ENCODE results near the gene KIAA1217. TPM values are rescaled to one million over a fixed set of nuclear protein-coding genes. Genes with fewer than 3 reads are reported as not detected.

Gene KIAA1217
- polyA plus RNA-seq, 3 donors: not detected

DNA sequence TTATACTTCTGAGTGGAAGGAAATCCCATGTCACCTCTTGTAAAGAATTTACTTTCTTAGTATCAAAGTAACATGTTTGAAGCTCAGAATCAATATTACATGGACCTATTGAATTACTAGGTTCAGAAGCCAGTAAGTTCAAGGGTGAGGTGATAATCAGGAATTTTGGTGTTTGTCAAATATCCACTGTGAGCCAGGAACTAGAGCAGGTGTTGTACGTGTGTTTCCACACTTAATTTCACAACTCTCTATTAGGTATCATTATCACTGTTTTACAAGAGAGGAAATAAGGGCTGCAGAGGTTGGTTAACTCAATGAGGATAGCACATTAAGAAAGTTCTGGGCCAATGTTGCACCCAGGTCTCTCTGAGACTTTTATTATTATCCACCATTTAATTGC is 130.4 kb downstream of the KIAA1217 start:
- no peak overlapping the region for H2AFZ ChIP-seq (ENCODE audit: insufficient read depth, low read depth, low read length, poor library complexity, severe bottlenecking)
- intact Hi-C loops (cut with micrococcal nuclease): no loop called here
- H3K27me3 Mint-ChIP-seq (ENCODE audit: low read depth in 3 of 3): peaks cover 0 to 6% (median 4%) of the 10 kb centered on the region in 3 donors
- H3K4me3 ChIP-seq (replicated peaks in 1 of 3; ENCODE audit: low read depth in 2 of 3, low read length in 3 of 3): no peak overlapping the region
- H3K27ac ChIP-seq (ENCODE audit: low read depth in 1 of 2, low read length in 2 of 2): no peak overlapping the region
- no peak for DNase-seq
- TF ChIP-seq, protein P1, sequence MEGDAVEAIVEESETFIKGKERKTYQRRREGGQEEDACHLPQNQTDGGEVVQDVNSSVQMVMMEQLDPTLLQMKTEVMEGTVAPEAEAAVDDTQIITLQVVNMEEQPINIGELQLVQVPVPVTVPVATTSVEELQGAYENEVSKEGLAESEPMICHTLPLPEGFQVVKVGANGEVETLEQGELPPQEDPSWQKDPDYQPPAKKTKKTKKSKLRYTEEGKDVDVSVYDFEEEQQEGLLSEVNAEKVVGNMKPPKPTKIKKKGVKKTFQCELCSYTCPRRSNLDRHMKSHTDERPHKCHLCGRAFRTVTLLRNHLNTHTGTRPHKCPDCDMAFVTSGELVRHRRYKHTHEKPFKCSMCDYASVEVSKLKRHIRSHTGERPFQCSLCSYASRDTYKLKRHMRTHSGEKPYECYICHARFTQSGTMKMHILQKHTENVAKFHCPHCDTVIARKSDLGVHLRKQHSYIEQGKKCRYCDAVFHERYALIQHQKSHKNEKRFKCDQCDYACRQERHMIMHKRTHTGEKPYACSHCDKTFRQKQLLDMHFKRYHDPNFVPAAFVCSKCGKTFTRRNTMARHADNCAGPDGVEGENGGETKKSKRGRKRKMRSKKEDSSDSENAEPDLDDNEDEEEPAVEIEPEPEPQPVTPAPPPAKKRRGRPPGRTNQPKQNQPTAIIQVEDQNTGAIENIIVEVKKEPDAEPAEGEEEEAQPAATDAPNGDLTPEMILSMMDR (IDR thresholded peaks at IDR 0.05): no peak
- H3K36me3 ChIP-seq (replicated peaks in 1 of 2; ENCODE audit: control insufficient read depth in 1 of 2, insufficient read depth in 2 of 2, low read length in 2 of 2): no peaks in the 10 kb centered on the region
- no peaks in the 10 kb centered on the region for H3K27me3 ChIP-seq (ENCODE audit: control insufficient read depth in 2 of 2, insufficient read depth in 2 of 2, low read length in 2 of 2)
- no peaks in the 10 kb centered on the region for H3K36me3 Mint-ChIP-seq
- H3K27ac Mint-ChIP-seq: no peak overlapping the region
- no peaks in the 10 kb centered on the region for H3K9me3 ChIP-seq (replicated peaks in 1 of 2; ENCODE audit: control insufficient read depth in 1 of 2, insufficient read depth in 1 of 2, low read length in 2 of 2)
- peaks cover 0 to 8% (median 0%) of the 10 kb centered on the region in 7 donors for H3K9me3 Mint-ChIP-seq
- H3K4me1 ChIP-seq (ENCODE audit: control insufficient read depth in 1 of 2, insufficient read depth in 2 of 2, low read length in 2 of 2): no peaks in the 10 kb centered on the region
- H3K9ac ChIP-seq (ENCODE audit: insufficient read depth, low read length, poor library complexity, severe bottlenecking): no peak overlapping the region
- WGBS (ENCODE audit: insufficient coverage): no CpG with 5 or more reads among the region's 1 CpG
- no peaks in the 10 kb centered on the region for H3K79me2 ChIP-seq (ENCODE audit: insufficient read depth, low read length)
- H3K4me2 ChIP-seq (replicated peaks; ENCODE audit: extremely low read depth, low read length, poor library complexity, severe bottlenecking): no peak overlapping the region
- H3K4me1 Mint-ChIP-seq: no peaks in the 10 kb centered on the region
- no peaks in the 10 kb centered on the region for H4K20me1 ChIP-seq (ENCODE audit: insufficient read depth, low read length)
- H3K4me3 Mint-ChIP-seq: no peak overlapping the region

DNA sequence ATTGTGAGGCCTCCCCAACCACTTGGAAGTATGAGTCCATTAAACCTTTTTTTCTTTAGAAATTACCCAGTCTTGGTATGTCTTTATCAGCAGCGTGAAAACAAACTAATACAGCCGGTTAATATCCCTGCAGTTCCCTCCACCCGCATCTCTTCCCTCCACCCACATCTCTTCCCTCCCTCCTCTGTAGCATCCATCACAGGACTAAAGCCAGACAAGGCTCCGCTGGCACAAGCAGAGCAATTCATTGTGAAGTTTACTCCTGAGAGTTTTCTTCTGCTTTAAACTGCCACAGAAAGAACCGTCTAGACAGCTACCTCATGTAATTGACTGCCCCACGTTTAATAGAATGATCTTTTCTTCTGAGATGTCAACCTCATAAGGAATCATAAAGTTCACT is 131.5 kb downstream of the KIAA1217 start:
- WGBS (ENCODE audit: insufficient coverage): 94% methylated on average over 3 of the region's 6 CpGs

More for the DNA sequence above, 131.5 kb downstream of the KIAA1217 start:
- Histone ChIP-seq H3K4me2 (replicated peaks; ENCODE audit: extremely low read depth, low read length, poor library complexity, severe bottlenecking) (no peak overlapping the region), H3K4me3 (replicated peaks in 1 of 3; ENCODE audit: low read depth in 2 of 3, low read length in 3 of 3) (no peak overlapping the region), H3K9ac (ENCODE audit: insufficient read depth, low read length, poor library complexity, severe bottlenecking) (no peak overlapping the region), H3K27me3 (ENCODE audit: control insufficient read depth in 2 of 2, insufficient read depth in 2 of 2, low read length in 2 of 2) (no peaks in the 10 kb centered on the region), H3K4me1 (ENCODE audit: control insufficient read depth in 1 of 2, insufficient read depth in 2 of 2, low read length in 2 of 2) (no peaks in the 10 kb centered on the region), H4K20me1 (ENCODE audit: insufficient read depth, low read length) (no peaks in the 10 kb centered on the region), H3K9me3 (replicated peaks in 1 of 2; ENCODE audit: control insufficient read depth in 1 of 2, insufficient read depth in 1 of 2, low read length in 2 of 2) (no peaks in the 10 kb centered on the region), H2AFZ (ENCODE audit: insufficient read depth, low read depth, low read length, poor library complexity, severe bottlenecking) (no peak overlapping the region), H3K27ac (ENCODE audit: low read depth in 1 of 2, low read length in 2 of 2) (no peak overlapping the region), H3K79me2 (ENCODE audit: insufficient read depth, low read length) (no peaks in the 10 kb centered on the region), H3K36me3 (replicated peaks in 1 of 2; ENCODE audit: control insufficient read depth in 1 of 2, insufficient read depth in 2 of 2, low read length in 2 of 2) (no peaks in the 10 kb centered on the region)
- H3K36me3 Mint-ChIP-seq: no peaks in the 10 kb centered on the region
- intact Hi-C loops (cut with micrococcal nuclease): no loop called here
- peaks cover 0 to 8% (median 0%) of the 10 kb centered on the region in 7 donors for H3K9me3 Mint-ChIP-seq
- TF ChIP-seq, protein P1 (IDR thresholded peaks at IDR 0.05): no peak
- H3K27ac Mint-ChIP-seq: no peak overlapping the region
- no peak overlapping the region for H3K4me3 Mint-ChIP-seq
- H3K4me1 Mint-ChIP-seq: no peaks in the 10 kb centered on the region
- peaks cover 0 to 6% (median 4%) of the 10 kb centered on the region in 3 donors for H3K27me3 Mint-ChIP-seq (ENCODE audit: low read depth in 3 of 3)
- DNase-seq: no peak
